Stimulated activated naive CD8-positive, alpha-beta T cell treated with anti-CD3 and anti-CD28 coated beads, Interleukin-15, amount 100 ng/mL, for 72 hours (primary cell): ENCODE results near the gene LCAT.
"Not testable (repeated sequence)": the region's sequence is repeated elsewhere in the genome, so short reads cannot be mapped to it uniquely, and the experiment has no call there.

Experiments used
- ATAC-seq: fragments of 150-1000 bp; cut with Tn5 transposase; 2 replicates; pipeline ENCODE4 v1.10.0; 2021; ENCODE audit warnings: mild to moderate bottlenecking, moderate library complexity
- DNase-seq, 2 donors: peaks; one replicate each; pipeline ENCODE4 v3.0.0; 2021 to 2022
- H3K27ac Mint-ChIP-seq, 2 donors: one replicate each; pipeline ENCODE4 v1.8.0; 2022; ENCODE audit warnings: mild to moderate bottlenecking in 2 of 2, mixed read lengths in 2 of 2, moderate library complexity in 2 of 2
- H3K27me3 Mint-ChIP-seq: one replicate; pipeline ENCODE4 v1.8.0; 2022; ENCODE audit warnings: mixed read lengths
- H3K4me1 Mint-ChIP-seq: one replicate; pipeline ENCODE4 v1.8.0; 2022; ENCODE audit warnings: mild to moderate bottlenecking, mixed read lengths
- H3K4me3 Mint-ChIP-seq, 2 donors: one replicate each; pipeline ENCODE4 v1.8.0; 2022; ENCODE audit warnings: mild to moderate bottlenecking in 2 of 2, mixed read lengths in 2 of 2, moderate library complexity in 1 of 2
- H3K9me3 Mint-ChIP-seq, 2 donors: one replicate each; pipeline ENCODE4 v1.8.0; 2022; ENCODE audit warnings: mixed read lengths in 2 of 2

LCAT gene

GRCh38 chr16:67917140-67917851, 26.6 kb downstream of the LCAT start:
- H3K27ac Mint-ChIP-seq: peak overlapping the region; percentile 14 to 97
- DNase-seq (no peak), ATAC-seq (peak; percentile 21)
- H3K4me1 Mint-ChIP-seq: peaks cover 57% of the 10 kb centered on the region
- no peaks in the 10 kb centered on the region for H3K9me3 Mint-ChIP-seq
- no peaks in the 10 kb centered on the region for H3K27me3 Mint-ChIP-seq
- no peak overlapping the region for H3K4me3 Mint-ChIP-seq

- Mint-ChIP-seq H3K27ac (peak overlapping the region; percentile 6 to 22), H3K4me1 (peaks cover 48% of the 10 kb centered on the region), H3K9me3 (no peaks in the 10 kb centered on the region), H3K27me3 (no peaks in the 10 kb centered on the region), H3K4me3 (no peak overlapping the region)
- no peak for ATAC-seq
- DNase-seq: no peak
These were observed 27.8 kb downstream of the LCAT start for GRCh38 chr16:67915831-67916723.

- H3K27me3 Mint-ChIP-seq, H3K9me3 Mint-ChIP-seq, H3K27ac Mint-ChIP-seq, DNase-seq, ATAC-seq, H3K4me3 Mint-ChIP-seq: not testable (repeated sequence)
- peaks cover 50% of the 10 kb centered on the region for H3K4me1 Mint-ChIP-seq
These were observed 28.5 kb downstream of the LCAT start for GRCh38 chr16:67915496-67915769.

- Mint-ChIP-seq H3K27ac (peak overlapping the region in 1 of 2 donors; percentile 60), H3K27me3 (no peaks in the 10 kb centered on the region), H3K9me3 (no peaks in the 10 kb centered on the region), H3K4me3 (no peak overlapping the region), H3K4me1 (peaks cover 53% of the 10 kb centered on the region)
- ATAC-seq (no peak), DNase-seq (no peak)
These were observed 29.0 kb downstream of the LCAT start for GRCh38 chr16:67914758-67915495.

GRCh38 chr16:67910158-67910557, 33.8 kb downstream of the LCAT start:
- H3K4me1 Mint-ChIP-seq: peaks cover 28% of the 10 kb centered on the region
- H3K27me3 Mint-ChIP-seq: no peaks in the 10 kb centered on the region
- H3K27ac Mint-ChIP-seq: peak overlapping the region; percentile 5 to 84
- DNase-seq (peak in 1 of 2 donors; percentile 67), ATAC-seq (peak; percentile 99)
- no peak overlapping the region for H3K4me3 Mint-ChIP-seq
- H3K9me3 Mint-ChIP-seq: no peaks in the 10 kb centered on the region

GRCh38 chr16:67909056-67909742, 34.7 kb downstream of the LCAT start:
- Mint-ChIP-seq H3K27me3 (no peaks in the 10 kb centered on the region), H3K27ac (no peak overlapping the region), H3K9me3 (no peaks in the 10 kb centered on the region), H3K4me1 (peaks cover 28% of the 10 kb centered on the region), H3K4me3 (peak overlapping the region in 1 of 2 donors; percentile 33)
- DNase-seq (no peak), ATAC-seq (no peak)

- no peak for ATAC-seq
- H3K4me1 Mint-ChIP-seq: peaks cover 28% of the 10 kb centered on the region
- no peak for DNase-seq
- no peak overlapping the region for H3K4me3 Mint-ChIP-seq
- H3K27me3 Mint-ChIP-seq: no peaks in the 10 kb centered on the region
- no peaks in the 10 kb centered on the region for H3K9me3 Mint-ChIP-seq
- peak overlapping the region in 1 of 2 donors; percentile 54 for H3K27ac Mint-ChIP-seq
These were observed 36.3 kb downstream of the LCAT start for GRCh38 chr16:67907397-67908180.

- Mint-ChIP-seq H3K9me3 (no peaks in the 10 kb centered on the region), H3K4me3 (no peak overlapping the region), H3K4me1 (peaks cover 7% of the 10 kb centered on the region), H3K27me3 (no peaks in the 10 kb centered on the region), H3K27ac (no peak overlapping the region)
- DNase-seq (no peak), ATAC-seq (no peak)
These were observed 41.1 kb downstream of the LCAT start for GRCh38 chr16:67902831-67903230.

GRCh38 chr16:67901734-67902133, 42.2 kb downstream of the LCAT start:
- ATAC-seq (no peak), DNase-seq (no peak)
- Mint-ChIP-seq H3K9me3 (no peaks in the 10 kb centered on the region), H3K4me1 (peaks cover 8% of the 10 kb centered on the region), H3K27me3 (no peaks in the 10 kb centered on the region), H3K4me3 (no peak overlapping the region), H3K27ac (peak overlapping the region in 1 of 2 donors; percentile 59)

GRCh38 chr16:67897231-67897630, 46.7 kb downstream of the LCAT start:
- Mint-ChIP-seq H3K4me1 (peaks cover 29% of the 10 kb centered on the region), H3K4me3 (no peak overlapping the region), H3K27me3 (no peaks in the 10 kb centered on the region), H3K9me3 (no peaks in the 10 kb centered on the region), H3K27ac (no peak overlapping the region)
- DNase-seq (no peak), ATAC-seq (no peak)

GRCh38 chr16:67893743-67894399, 50.0 kb downstream of the LCAT start:
- Mint-ChIP-seq H3K4me1 (peaks cover 29% of the 10 kb centered on the region), H3K27ac (peak overlapping the region; percentile 98 to 99), H3K9me3 (no peaks in the 10 kb centered on the region), H3K27me3 (no peaks in the 10 kb centered on the region), H3K4me3 (peak overlapping the region; percentile 86 to 99)
- ATAC-seq (no peak), DNase-seq (no peak)

- ATAC-seq (peak; percentile 99), DNase-seq (peak; percentile 87 to 92)
- H3K4me3 Mint-ChIP-seq: peak within 1 kb of the TSS; percentile 86 to 99
- H3K27ac Mint-ChIP-seq: peak within 1 kb of the TSS; percentile 98 to 99
- H3K9me3 Mint-ChIP-seq: no peaks in the 10 kb centered on the region
- H3K27me3 Mint-ChIP-seq: no peaks in the 10 kb centered on the region
- peaks cover 29% of the 10 kb centered on the region for H3K4me1 Mint-ChIP-seq
These were observed 50.8 kb downstream of the LCAT start, which contains the start of gene PSKH1 for GRCh38 chr16:67892899-67893742. Gene PSKH1 (plus strand): TSS chr16:67893254. CDS start chr16:67908750, 15,496 bp downstream.

GRCh38 chr16:67892375-67892774, 51.5 kb downstream of the LCAT start:
- Mint-ChIP-seq H3K27ac (no peak overlapping the region), H3K4me3 (peak overlapping the region; percentile 86 to 99)
- no peak for ATAC-seq

More at GRCh38 chr16:67892375-67892774, 51.5 kb downstream of the LCAT start:
- Mint-ChIP-seq H3K9me3 (no peaks in the 10 kb centered on the region), H3K4me1 (peaks cover 27% of the 10 kb centered on the region), H3K27me3 (no peaks in the 10 kb centered on the region)
- DNase-seq: no peak
